HG02852 (cell line): ENCODE data around the gene SUZ12.
"Not testable (repeated sequence)": the region's sequence is repeated elsewhere in the genome, so short reads cannot be mapped to it uniquely, and the experiment has no call there.

Source experiments
- ATAC-seq: cut with Tn5 transposase; IDR thresholded peaks from one replicate; pipeline ENCODE4 v1.9.1; 2021; ENCODE audit warnings: mild to moderate bottlenecking, moderate library complexity; ENCODE audit not compliant: unreplicated experiment

The SUZ12 gene

GRCh38 chr17:31936615-31937609, at the start of gene SUZ12:
Gene SUZ12 (plus strand): TSS chr17:31937007. CDS start chr17:31937247, 240 bp downstream.
- peak; percentile 85 for ATAC-seq

- no peak for ATAC-seq
These were observed 48.7 kb upstream of the SUZ12 start for GRCh38 chr17:31888124-31888523.

GRCh38 chr17:31900877-31901276, 35.9 kb upstream of the SUZ12 start:
- no peak for ATAC-seq

- ATAC-seq: peak; percentile 38
These were observed 34.1 kb upstream of the SUZ12 start for GRCh38 chr17:31902693-31903092.

GRCh38 chr17:31903401-31903800, 33.4 kb upstream of the SUZ12 start:
- ATAC-seq: no peak

- no peak for ATAC-seq
These were observed 29.4 kb upstream of the SUZ12 start for GRCh38 chr17:31907342-31907962.

GRCh38 chr17:31908386-31908785, 28.4 kb upstream of the SUZ12 start:
- ATAC-seq: no peak

- not testable (repeated sequence) for ATAC-seq
These were observed 24.1 kb upstream of the SUZ12 start for GRCh38 chr17:31912705-31913104.

GRCh38 chr17:31915456-31916100, 21.2 kb upstream of the SUZ12 start:
- no peak for ATAC-seq

GRCh38 chr17:31916491-31917064, 20.2 kb upstream of the SUZ12 start:
- ATAC-seq: no peak

- ATAC-seq: no peak
These were observed 19.7 kb upstream of the SUZ12 start for GRCh38 chr17:31917065-31917529.

GRCh38 chr17:31917721-31918120, 19.1 kb upstream of the SUZ12 start:
- not testable (repeated sequence) for ATAC-seq

- ATAC-seq: no peak
These were observed 18.1 kb upstream of the SUZ12 start for GRCh38 chr17:31918701-31919128.

GRCh38 chr17:31919802-31920525, 16.8 kb upstream of the SUZ12 start:
- ATAC-seq: no peak

GRCh38 chr17:31926100-31926729, 10.6 kb upstream of the SUZ12 start:
- ATAC-seq: no peak

GRCh38 chr17:31931756-31932155, 5.1 kb upstream of the SUZ12 start:
- no peak for ATAC-seq

- ATAC-seq: no peak
These were observed 1.3 kb upstream of the SUZ12 start for GRCh38 chr17:31935512-31935911.

GRCh38 chr17:31937926-31938641, 1.3 kb downstream of the SUZ12 start:
- ATAC-seq: not testable (repeated sequence)

GRCh38 chr17:31941916-31942315, 5.1 kb downstream of the SUZ12 start:
- ATAC-seq: not testable (repeated sequence)
